Esophagus muscularis mucosa (tissue), 4 donors: Measurements from ENCODE around the gene HIP1R. TPM values are rescaled to one million over a fixed set of nuclear protein-coding genes. Genes with fewer than 3 reads are reported as not detected.

Experiments
- DNase-seq: peaks from one replicate; pipeline ENCODE4 v3.0.0-alpha.2; 2017; ENCODE audit errors: extremely low spot score
- H3K27ac ChIP-seq, 4 donors: fragments of 200-600 bp; sonication (generic); replicated peaks in 1 of 4; 1 replicate in 3 of 4; 2 replicates in 1 of 4; pipeline ENCODE4 v1.5.1; 2016 to 2019; ENCODE audit warnings: mild to moderate bottlenecking in 1 of 4
- H3K27me3 ChIP-seq, 4 donors: fragments of 200-600 bp; sonication (generic); one replicate each; pipeline versions ENCODE4 v1.5.1 to v1.6.0; 2016 to 2019
- H3K36me3 ChIP-seq, 4 donors: fragments of 200-600 bp; sonication (generic); one replicate each; pipeline ENCODE4 v1.5.1; 2016 to 2019
- H3K4me1 ChIP-seq, 4 donors: fragments of 200-600 bp; sonication (generic); one replicate each; pipeline ENCODE4 v1.5.1; 2016 to 2019
- H3K4me3 ChIP-seq, 4 donors: fragments of 200-600 bp; sonication (generic); 1 replicate in 2 of 4; 2 replicates in 2 of 4; pipeline ENCODE4 v1.5.1; 2016 to 2019; ENCODE audit warnings: mild to moderate bottlenecking in 4 of 4, moderate library complexity in 1 of 4
- H3K9me3 ChIP-seq, 4 donors: fragments of 200-600 bp; sonication (generic); 1 replicate in 3 of 4; 2 replicates in 1 of 4; pipeline ENCODE4 v1.5.1; 2016 to 2019
- CTCF ChIP-seq, 3 experiments: fragments of 200-600 bp in 2 of 3; fragments of 450-650 bp in 1 of 3; sonication (generic) in 2 of 3; IDR thresholded peaks; one replicate each; pipeline ENCODE4 v1.5.1; 2017 to 2019; ENCODE audit warnings: antibody characterized with exemption in 3 of 3, mild to moderate bottlenecking in 2 of 3, moderate library complexity in 1 of 3
- EP300 ChIP-seq: sonication (generic); formaldehyde crosslinking; IDR thresholded peaks from one replicate; pipeline ENCODE4 v1.6.1; 2017; ENCODE audit warnings: antibody characterized with exemption
- POLR2A ChIP-seq: fragments of 450-650 bp; IDR thresholded peaks from one replicate; pipeline ENCODE4 v1.6.1; 2017; ENCODE audit warnings: antibody characterized with exemption, moderate library complexity, mild to moderate bottlenecking, low read depth
- POLR2AphosphoS5 ChIP-seq, 2 donors: sonication (generic); formaldehyde crosslinking; IDR thresholded peaks; one replicate each; pipeline ENCODE4 v1.6.1; 2017; ENCODE audit warnings: antibody characterized with exemption in 2 of 2
- WGBS: methylation state at CpG from one replicate; pipeline ENCODE4 v1.1.5; 2018; 5-methylcytosine and 5-hydroxymethylcytosine counted together
- intact Hi-C: fragments of 100-400 bp; cut with DNase I; formaldehyde crosslinking; loops from one replicate; pipeline ENCODE4 v1.15.1; 2023
- total RNA-seq, 4 donors: library from RNA; depleted of rRNA; stranded (reverse); fragments of >200 nt; gene quantifications; one replicate each; pipeline versions ENCODE4 v1.1.0 to v1.2.1, GENCODE V29; 2016

Gene HIP1R
- total RNA-seq, 4 donors from 2014 or later, result 13.3 to 38.3 (median 23.7) TPM

- Histone ChIP-seq H3K36me3 (peaks cover 29 to 62% (median 57%) of the 10 kb centered on the region in 4 donors), H3K27ac (peak overlapping the region; percentile 18 to 81 (median 80)), H3K27me3 (no peaks in the 10 kb centered on the region), H3K9me3 (no peaks in the 10 kb centered on the region), H3K4me1 (peaks cover 68 to 93% (median 76%) of the 10 kb centered on the region in 4 donors), H3K4me3 (no peak overlapping the region)
- intact Hi-C loops, result no loop called here
- WGBS, result 88% methylated on average over 8 of the region's 8 CpGs
- DNase-seq, result no peak
- TF ChIP-seq CTCF (IDR thresholded peaks at IDR 0.05) (no peak), POLR2AphosphoS5 (IDR thresholded peaks at IDR 0.05) (no peak), EP300 (no peak), POLR2A (no peak)
Measured at GRCh38 chr12:122869207-122869973, 34.1 kb downstream of the HIP1R start.

DNA sequence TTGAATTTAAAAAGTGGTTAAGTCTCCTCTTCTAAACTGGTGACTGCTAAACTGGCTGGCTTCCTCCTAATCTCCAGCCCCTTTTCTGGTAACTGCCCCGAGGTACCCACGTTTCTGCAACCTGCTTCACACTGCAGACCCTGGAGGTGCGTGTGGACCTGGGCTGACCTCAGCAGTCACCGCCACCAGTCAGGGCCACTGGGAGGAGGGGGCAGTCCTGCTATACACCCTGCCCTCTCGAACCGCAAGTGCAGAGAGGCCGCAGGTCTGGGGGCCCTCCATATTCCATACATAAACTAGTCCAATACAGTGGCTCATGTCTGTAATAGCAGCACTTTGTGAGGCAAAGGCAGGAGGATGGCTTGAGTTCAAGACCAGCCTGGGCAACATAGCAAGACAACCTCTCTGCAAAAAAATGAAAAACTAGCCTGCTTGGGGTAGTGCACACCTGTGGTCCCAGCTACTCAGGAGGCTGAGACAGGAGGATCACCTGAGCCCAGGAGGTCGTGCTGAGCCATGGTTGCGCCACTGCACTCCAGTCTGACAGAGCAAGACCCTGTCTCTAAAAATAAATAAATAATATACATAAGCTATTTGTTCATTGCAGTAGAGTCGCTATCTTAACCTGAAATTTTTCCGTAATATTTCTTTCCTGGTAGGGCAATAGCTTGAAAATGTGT is 35.0 kb downstream of the HIP1R start:
- Histone ChIP-seq H3K36me3 (peaks cover 29 to 53% (median 48%) of the 10 kb centered on the region in 4 donors), H3K9me3 (no peaks in the 10 kb centered on the region), H3K4me3 (peak overlapping the region in 1 of 4 donors; percentile 35), H3K27ac (peak overlapping the region; percentile 80 to 83 (median 80)), H3K27me3 (no peaks in the 10 kb centered on the region), H3K4me1 (peaks cover 74 to 89% (median 80%) of the 10 kb centered on the region in 4 donors)
- intact Hi-C loops, result no loop called here
- DNase-seq, result no peak
- 83% methylated on average over 9 of the region's 11 CpGs for whole genome bisulfite sequencing
- TF ChIP-seq POLR2AphosphoS5 (IDR thresholded peaks at IDR 0.05) (no peak), POLR2A (no peak), CTCF (IDR thresholded peaks at IDR 0.05) (no peak), EP300 (no peak)

DNA sequence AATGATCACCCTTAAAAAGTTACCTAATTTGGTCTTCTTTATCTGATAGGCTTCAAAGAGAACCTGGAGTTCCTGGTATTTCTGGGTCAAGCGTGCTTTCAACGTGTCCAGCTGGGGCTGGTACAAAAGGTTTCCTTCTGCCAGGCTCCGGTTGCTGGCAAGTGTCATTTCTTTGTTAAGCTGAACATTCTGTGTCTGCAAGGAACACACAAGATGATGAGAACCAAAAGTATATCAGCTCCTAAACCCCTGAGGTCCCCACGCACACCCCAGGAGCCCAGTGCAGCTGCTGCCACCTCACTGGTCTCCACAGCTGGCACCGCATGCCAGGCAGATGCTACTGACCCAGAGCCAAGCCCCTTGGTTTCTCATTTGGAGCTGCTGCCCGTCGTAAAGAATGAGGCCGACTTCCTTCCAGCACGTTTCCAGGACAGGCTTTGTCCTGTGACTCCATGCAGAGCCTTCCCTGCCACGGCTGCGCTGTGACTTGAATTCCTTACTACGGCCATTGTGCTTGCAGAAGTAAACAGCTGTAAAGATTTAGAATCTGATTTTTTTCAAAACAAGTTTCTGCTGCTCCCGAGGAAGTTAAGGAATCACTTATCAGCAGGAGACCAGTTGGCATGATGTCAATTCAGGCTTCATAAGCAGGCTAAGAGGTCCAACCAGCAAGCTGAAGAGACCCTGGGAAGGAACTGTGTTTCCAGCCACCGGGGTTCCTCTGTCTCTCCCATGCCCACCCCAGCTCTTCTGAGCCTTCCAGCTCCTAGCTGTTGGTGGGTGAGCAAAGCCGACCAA is 35.8 kb downstream of the HIP1R start:
- intact Hi-C loops, result no loop called here
- H3K36me3 ChIP-seq, result peaks cover 29 to 45% (median 41%) of the 10 kb centered on the region in 4 donors
- WGBS, result 27% methylated on average over 14 of the region's 15 CpGs
- DNase-seq, result no peak
- TF ChIP-seq POLR2AphosphoS5 (IDR thresholded peaks at IDR 0.05) (peak; percentile 69 to 71), POLR2A (no peak), EP300 (peak; percentile 52), CTCF (IDR thresholded peaks at IDR 0.05) (no peak)
- peak overlapping the region; percentile 35 to 42 (median 38) for H3K4me3 ChIP-seq
- H3K4me1 ChIP-seq, result peaks cover 78 to 89% (median 84%) of the 10 kb centered on the region in 4 donors
- no peaks in the 10 kb centered on the region for H3K27me3 ChIP-seq
- H3K9me3 ChIP-seq, result no peaks in the 10 kb centered on the region
- peak overlapping the region; percentile 80 to 83 (median 80) for H3K27ac ChIP-seq

GRCh38 chr12:122871851-122872780 is 36.9 kb downstream of the HIP1R start:
- Histone ChIP-seq H3K9me3 (no peaks in the 10 kb centered on the region), H3K4me3 (peak overlapping the region; percentile 35 to 42 (median 38)), H3K4me1 (peaks cover 88 to 92% (median 90%) of the 10 kb centered on the region in 4 donors), H3K27ac (peak overlapping the region; percentile 80 to 83 (median 80)), H3K36me3 (peaks cover 24 to 35% (median 31%) of the 10 kb centered on the region in 4 donors), H3K27me3 (no peaks in the 10 kb centered on the region)
- DNase-seq, result no peak
- TF ChIP-seq POLR2A, result no peak
- no peak for TF ChIP-seq EP300
- peak; percentile 69 to 81 for TF ChIP-seq POLR2AphosphoS5 (IDR thresholded peaks at IDR 0.05)
- TF ChIP-seq CTCF (IDR thresholded peaks at IDR 0.05), result no peak
- 27% methylated on average over 23 of the region's 23 CpGs for WGBS
- intact Hi-C loops, result no loop called here
